GM12878 (cell line): ENCODE results near the gene UNC119B. TPM values are rescaled to one million over a fixed set of nuclear protein-coding genes. Genes with fewer than 3 reads are reported as not detected.
A peak's percentile ranks its signal among the peaks of the same experiment; 100 is the strongest.

Experiments used
- ATAC-seq: fragments of 200-7000 bp; cut with Tn5 transposase; 3 replicates; pipeline ENCODE4 v1.9.1; 2020; ENCODE audit warnings: mild to moderate bottlenecking, moderate library complexity
- BruUV-seq: library from RNA; stranded (reverse); fragments of 400-500 nt; replicated peaks from 2 replicates; lab custom pipeline; 2021; lab: Mats Ljungman, UMichigan
- CTCF ChIA-PET: fragments of 300-600 bp; sonication (Branson Sonifier 250); formaldehyde crosslinking; extraction: SDS; loops from one replicate; lab custom pipeline; 2021; ENCODE audit warnings: inconsistent platforms; lab: Yijun Ruan, JAX
- POLR2A ChIA-PET: fragments of 350-600 bp; formaldehyde crosslinking; extraction: SDS; loops from one replicate; lab custom pipeline; 2021; ENCODE audit warnings: inconsistent platforms; lab: Charles Lee
- RAD21 ChIA-PET: fragments of 300-600 bp; sonication (Branson Sonifier 250); formaldehyde crosslinking; loops from one replicate; lab custom pipeline; 2023; ENCODE audit warnings: antibody characterized with exemption; ENCODE audit not compliant: unreplicated experiment; lab: Charles Lee
- SMC1A ChIA-PET: fragments of 300-600 bp; sonication (Branson Sonifier 250); formaldehyde crosslinking; loops from one replicate; lab custom pipeline; 2023; ENCODE audit not compliant: unreplicated experiment, uncharacterized antibody; lab: Charles Lee
- DNase-seq: peaks from one replicate; pipeline ENCODE4 v3.0.0-alpha.2; 2011; ENCODE audit warnings: low read depth, low spot score
- FAIRE-seq: peaks from 3 replicates; lab custom pipeline; 2011; peaks lifted over from hg19 to GRCh38; lab: Jason Lieb, UNC
- H2AFZ ChIP-seq: 2 replicates; pipeline ENCODE4 v1.6.0; 2011; ENCODE audit warnings: low read depth, low read length, control low read depth; ENCODE audit not compliant: control insufficient read depth
- H3K27ac ChIP-seq: 2 replicates; pipeline ENCODE4 v1.5.1; 2011; ENCODE audit warnings: control low read depth; ENCODE audit not compliant: control insufficient read depth, insufficient read depth
- H3K27me3 ChIP-seq, 2 experiments: replicated peaks in 1 of 2; 2 replicates each; pipeline versions ENCODE4 v1.6.0 to v1.6.1; 2011; ENCODE audit warnings: low read length in 1 of 2; ENCODE audit not compliant: control insufficient read depth in 2 of 2, insufficient read depth in 2 of 2
- H3K36me3 ChIP-seq, 2 experiments: 2 replicates each; pipeline ENCODE4 v1.5.1; 2011; ENCODE audit warnings: low read length in 1 of 2; ENCODE audit not compliant: control insufficient read depth in 2 of 2, insufficient read depth in 2 of 2
- H3K4me1 ChIP-seq: 2 replicates; pipeline ENCODE4 v1.6.1; 2011; ENCODE audit warnings: mild to moderate bottlenecking, low read length, moderate library complexity, mixed read lengths; ENCODE audit not compliant: control insufficient read depth, insufficient read depth
- H3K4me2 ChIP-seq: 2 replicates; pipeline ENCODE4 v1.6.0; 2011; ENCODE audit warnings: control low read depth; ENCODE audit not compliant: control insufficient read depth, insufficient read depth
- H3K4me3 ChIP-seq: fragments of 200-600 bp; sonication (generic); 2 replicates; pipeline ENCODE4 v1.5.1; 2016
- H3K79me2 ChIP-seq: 2 replicates; pipeline ENCODE4 v1.6.0; 2011; ENCODE audit warnings: low read length; ENCODE audit not compliant: control insufficient read depth, insufficient read depth
- H3K9ac ChIP-seq: 2 replicates; pipeline ENCODE4 v1.8.0; 2011; ENCODE audit warnings: low read length, control low read depth, mixed read lengths; ENCODE audit not compliant: control insufficient read depth, insufficient read depth
- H3K9me3 ChIP-seq: replicated peaks from 3 replicates; pipeline ENCODE4 v1.5.1; 2011; ENCODE audit warnings: mild to moderate bottlenecking, low read length; ENCODE audit not compliant: control insufficient read depth, insufficient read depth
- H4K20me1 ChIP-seq: 2 replicates; pipeline ENCODE4 v1.6.0; 2011; ENCODE audit not compliant: control insufficient read depth, insufficient read depth
- BCL11A ChIP-seq: IDR thresholded peaks from 2 replicates; pipeline ENCODE4 v1.6.1; 2011; ENCODE audit warnings: low read depth, low read length
- CREM ChIP-seq: IDR thresholded peaks from 2 replicates; pipeline ENCODE4 v1.6.1; 2014; ENCODE audit warnings: antibody characterized with exemption, low read depth
- EGR1 ChIP-seq, 2 experiments: IDR thresholded peaks; 1 replicate in 1 of 2; 2 replicates in 1 of 2; pipeline ENCODE4 v1.6.1; 2011 to 2012; ENCODE audit warnings: low read depth in 2 of 2, low read length in 2 of 2, borderline replicate concordance in 1 of 2, mild to moderate bottlenecking in 1 of 2, moderate library complexity in 1 of 2
- ETV6 ChIP-seq, 2 experiments: fragments of 450-650 bp in 1 of 2; IDR thresholded peaks in 1 of 2; conservative IDR thresholded peaks in 1 of 2; 2 replicates each; pipeline ENCODE4 v1.6.1; 2014; ENCODE audit warnings: antibody characterized with exemption in 1 of 2, borderline replicate concordance in 1 of 2, low read depth in 1 of 2, mild to moderate bottlenecking in 1 of 2, moderate library complexity in 1 of 2
- JUNB ChIP-seq: IDR thresholded peaks from 2 replicates; pipeline ENCODE4 v1.6.1; 2016; ENCODE audit warnings: antibody characterized with exemption, mild to moderate bottlenecking
- KDM1A ChIP-seq: fragments of 200-600 bp; sonication (generic); IDR thresholded peaks from 2 replicates; pipeline ENCODE4 v1.6.1; 2016; ENCODE audit warnings: borderline replicate concordance
- MYB ChIP-seq: fragments of 150-350 bp; IDR thresholded peaks from 2 replicates; pipeline ENCODE4 v1.6.1; 2014; ENCODE audit warnings: mild to moderate bottlenecking, low read depth, low read length, borderline replicate concordance
- NFIC ChIP-seq: IDR thresholded peaks from 2 replicates; pipeline ENCODE4 v1.6.1; 2012; ENCODE audit warnings: low read depth, mild to moderate bottlenecking, inconsistent platforms, low read length, moderate library complexity
- PAX8 ChIP-seq: fragments of 450-650 bp; IDR thresholded peaks from 2 replicates; pipeline ENCODE4 v1.6.1; 2017; ENCODE audit warnings: mild to moderate bottlenecking, moderate library complexity
- POLR2AphosphoS5 ChIP-seq: IDR thresholded peaks from 2 replicates; pipeline ENCODE4 v1.6.1; 2011; ENCODE audit warnings: mild to moderate bottlenecking, low read length, inconsistent platforms
- RB1 ChIP-seq: fragments of 450-650 bp; formaldehyde crosslinking; IDR thresholded peaks from 2 replicates; pipeline ENCODE4 v1.6.1; 2017; ENCODE audit warnings: mild to moderate bottlenecking, borderline replicate concordance
- RCOR1 ChIP-seq: conservative IDR thresholded peaks from 2 replicates; pipeline ENCODE4 v1.6.1; 2012; ENCODE audit warnings: low read depth, low read length, improper control_type of control experiment
- RFX5 ChIP-seq: IDR thresholded peaks from 2 replicates; pipeline ENCODE4 v1.6.1; 2011; ENCODE audit warnings: low read depth, low read length, improper control_type of control experiment
- SREBF2 ChIP-seq: IDR thresholded peaks from 2 replicates; pipeline ENCODE4 v1.6.1; 2012; ENCODE audit warnings: mild to moderate bottlenecking, low read length
- ZBTB11 ChIP-seq: fragments of 450-650 bp; formaldehyde crosslinking; IDR thresholded peaks from 2 replicates; pipeline ENCODE4 v1.5.0; 2022; ENCODE audit warnings: mild to moderate bottlenecking, missing genetic modification characterization
- ZNF217 ChIP-seq: fragments of 450-650 bp; IDR thresholded peaks from 2 replicates; pipeline ENCODE4 v1.6.1; 2017; ENCODE audit warnings: antibody characterized with exemption, mild to moderate bottlenecking
- ZNF384 ChIP-seq: IDR thresholded peaks from 2 replicates; pipeline ENCODE4 v1.6.1; 2012; ENCODE audit warnings: low read depth, mild to moderate bottlenecking, low read length, improper control_type of control experiment, borderline replicate concordance
- ZZZ3 ChIP-seq: IDR thresholded peaks from 2 replicates; pipeline ENCODE4 v1.6.1; 2011; ENCODE audit warnings: low read depth; ENCODE audit not compliant: control insufficient read depth, insufficient read length
- WGBS: methylation state at CpG from one replicate; pipeline ENCODE4 v1.1.6; 2016; ENCODE audit warnings: low lambda C conversion rate; ENCODE audit not compliant: insufficient replicate concordance, insufficient coverage; ENCODE audit errors: missing lambda C conversion rate; 5-methylcytosine and 5-hydroxymethylcytosine counted together
- in situ Hi-C: fragments of 300-500 bp; cut with MboI; formaldehyde crosslinking; loops from 9 replicates; pipeline ENCODE4 v1.14.3; 2018; ENCODE audit warnings: mixed read lengths
- intact Hi-C: fragments of 100-400 bp; cut with micrococcal nuclease; formaldehyde crosslinking; loops from one replicate; pipeline ENCODE4 v1.14.2; 2022; ENCODE audit not compliant: unreplicated experiment
- polyA plus RNA-seq, 11 experiments: library from polyadenylated mRNA; depleted of rRNA in 4 of 11; unstranded in 6 of 11; stranded (reverse) in 5 of 11; fragments of >200 nt; fragmentation: Nextera tagmentation in 4 of 11; fragmentation: Illumina TruSeq in 1 of 11; extraction: Ambion mirVana in 4 of 11; extraction: Trizol in 1 of 11; gene quantifications; 1 replicate in 1 of 11; 2 replicates in 10 of 11; pipeline versions ENCODE4 v1.2.1 to v1.2.3, GENCODE V29; 2011 to 2016; ENCODE audit warnings: inconsistent platforms in 2 of 11, missing spikeins in 2 of 11, low read depth in 1 of 11
- total RNA-seq, 4 experiments: library from RNA; depleted of rRNA in 3 of 4; stranded (reverse); fragments of >200 nt in 3 of 4; fragmentation: Illumina TruSeq in 1 of 4; extraction: Trizol in 1 of 4; gene quantifications; 2 replicates each; pipeline versions ENCODE4 v1.2.1 to v1.2.3, GENCODE V29; 2013 to 2021
- TF ChIP-seq, protein P1 (sequence below): fragments of 450-650 bp; IDR thresholded peaks from 2 replicates; pipeline ENCODE4 v1.6.1; 2016; ENCODE audit warnings: mild to moderate bottlenecking, moderate library complexity, borderline replicate concordance

Gene UNC119B
- total and polyA plus RNA-seq, 10 of the 15 experiments (the other 5 are each of a cell fraction or from before 2014, with no cell fraction given): 4.3 to 31.5 (median 10.5) TPM

- RAD21 ChIA-PET: interaction anchor here (0.8 to 1.5 kb wide), 3 partner anchors 14 to 247 kb away, joined by 4 to 7 read pairs (median 5); partner anchors contain the start of genes POP5 and UNC119B
- TF ChIP-seq NFIC: no peak
- TF ChIP-seq RFX5: no peak
- no peak for TF ChIP-seq EGR1 (IDR thresholded peaks at IDR 0.05; ENCODE audit: borderline replicate concordance in 1 of 2, low read depth in 2 of 2, low read length in 2 of 2)
- no peak for TF ChIP-seq ZZZ3
- no peak for TF ChIP-seq JUNB
- no peak for TF ChIP-seq PAX8
- no peak for TF ChIP-seq CREM
- no peak for TF ChIP-seq MYB
- no peak for TF ChIP-seq KDM1A
- no peak for TF ChIP-seq POLR2AphosphoS5
- TF ChIP-seq, protein P1, sequence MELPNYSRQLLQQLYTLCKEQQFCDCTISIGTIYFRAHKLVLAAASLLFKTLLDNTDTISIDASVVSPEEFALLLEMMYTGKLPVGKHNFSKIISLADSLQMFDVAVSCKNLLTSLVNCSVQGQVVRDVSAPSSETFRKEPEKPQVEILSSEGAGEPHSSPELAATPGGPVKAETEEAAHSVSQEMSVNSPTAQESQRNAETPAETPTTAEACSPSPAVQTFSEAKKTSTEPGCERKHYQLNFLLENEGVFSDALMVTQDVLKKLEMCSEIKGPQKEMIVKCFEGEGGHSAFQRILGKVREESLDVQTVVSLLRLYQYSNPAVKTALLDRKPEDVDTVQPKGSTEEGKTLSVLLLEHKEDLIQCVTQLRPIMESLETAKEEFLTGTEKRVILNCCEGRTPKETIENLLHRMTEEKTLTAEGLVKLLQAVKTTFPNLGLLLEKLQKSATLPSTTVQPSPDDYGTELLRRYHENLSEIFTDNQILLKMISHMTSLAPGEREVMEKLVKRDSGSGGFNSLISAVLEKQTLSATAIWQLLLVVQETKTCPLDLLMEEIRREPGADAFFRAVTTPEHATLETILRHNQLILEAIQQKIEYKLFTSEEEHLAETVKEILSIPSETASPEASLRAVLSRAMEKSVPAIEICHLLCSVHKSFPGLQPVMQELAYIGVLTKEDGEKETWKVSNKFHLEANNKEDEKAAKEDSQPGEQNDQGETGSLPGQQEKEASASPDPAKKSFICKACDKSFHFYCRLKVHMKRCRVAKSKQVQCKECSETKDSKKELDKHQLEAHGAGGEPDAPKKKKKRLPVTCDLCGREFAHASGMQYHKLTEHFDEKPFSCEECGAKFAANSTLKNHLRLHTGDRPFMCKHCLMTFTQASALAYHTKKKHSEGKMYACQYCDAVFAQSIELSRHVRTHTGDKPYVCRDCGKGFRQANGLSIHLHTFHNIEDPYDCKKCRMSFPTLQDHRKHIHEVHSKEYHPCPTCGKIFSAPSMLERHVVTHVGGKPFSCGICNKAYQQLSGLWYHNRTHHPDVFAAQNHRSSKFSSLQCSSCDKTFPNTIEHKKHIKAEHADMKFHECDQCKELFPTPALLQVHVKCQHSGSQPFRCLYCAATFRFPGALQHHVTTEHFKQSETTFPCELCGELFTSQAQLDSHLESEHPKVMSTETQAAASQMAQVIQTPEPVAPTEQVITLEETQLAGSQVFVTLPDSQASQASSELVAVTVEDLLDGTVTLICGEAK: no peak
- no peak for TF ChIP-seq ZBTB11 (CRISPR knock-in tag)
- no peak for TF ChIP-seq BCL11A
- TF ChIP-seq SREBF2: no peak
- no peak for TF ChIP-seq ZNF384
- TF ChIP-seq ETV6 (conservative IDR thresholded peaks at IDR 0.05 in 1 of 2, IDR thresholded peaks at IDR 0.05 in 1 of 2; ENCODE audit: borderline replicate concordance in 1 of 2, low read depth in 1 of 2): no peak
- TF ChIP-seq RCOR1: no peak
- TF ChIP-seq RB1: no peak
- TF ChIP-seq ZNF217: no peak
These were observed 14.5 kb downstream of the UNC119B start for GRCh38 chr12:120724720-120725119.

More at GRCh38 chr12:120724720-120725119, 14.5 kb downstream of the UNC119B start:
- Histone ChIP-seq H3K79me2 (no peaks in the 10 kb centered on the region; the same call in 1 of the 2 replicates), H2AFZ (no peak overlapping the region), H3K4me2 (peak overlapping the region; percentile 53; the same call in 1 of the 2 replicates), H3K27ac (no peak overlapping the region), H4K20me1 (no peaks in the 10 kb centered on the region), H3K27me3 (no peaks in the 10 kb centered on the region), H3K9me3 (no peaks in the 10 kb centered on the region), H3K4me3 (no peak overlapping the region), H3K4me1 (peaks cover 22% of the 10 kb centered on the region), H3K36me3 (peaks cover 6 to 8% of the 10 kb centered on the region in 2 experiments), H3K9ac (no peak overlapping the region)
- ATAC-seq: no peak
- FAIRE-seq: no peak
- in situ Hi-C loops: no loop called here
- DNase-seq: no peak
- 58% methylated on average over 5 of the region's 5 CpGs for WGBS
- intact Hi-C loops: no loop called here
- CTCF ChIA-PET: interaction anchor here (0.6 to 1.5 kb wide), 7 partner anchors 52 to 1476 kb away, joined by 3 to 10 read pairs (median 5); partner anchors contain the start of gene POP5
- POLR2A ChIA-PET: no interaction called here
- SMC1A ChIA-PET: interaction anchor here (1.1 to 1.4 kb wide), 5 partner anchors 28 to 247 kb away, joined by 3 to 8 read pairs (median 3); partner anchors contain the start of gene POP5
- no TSS peak for BruUV-seq
